ENCODE results near the gene ATP5ME.
"Not testable (repeated sequence)": the region's sequence is repeated elsewhere in the genome, so short reads cannot be mapped to it uniquely, and the experiment has no call there.

ATP5ME gene

DNA sequence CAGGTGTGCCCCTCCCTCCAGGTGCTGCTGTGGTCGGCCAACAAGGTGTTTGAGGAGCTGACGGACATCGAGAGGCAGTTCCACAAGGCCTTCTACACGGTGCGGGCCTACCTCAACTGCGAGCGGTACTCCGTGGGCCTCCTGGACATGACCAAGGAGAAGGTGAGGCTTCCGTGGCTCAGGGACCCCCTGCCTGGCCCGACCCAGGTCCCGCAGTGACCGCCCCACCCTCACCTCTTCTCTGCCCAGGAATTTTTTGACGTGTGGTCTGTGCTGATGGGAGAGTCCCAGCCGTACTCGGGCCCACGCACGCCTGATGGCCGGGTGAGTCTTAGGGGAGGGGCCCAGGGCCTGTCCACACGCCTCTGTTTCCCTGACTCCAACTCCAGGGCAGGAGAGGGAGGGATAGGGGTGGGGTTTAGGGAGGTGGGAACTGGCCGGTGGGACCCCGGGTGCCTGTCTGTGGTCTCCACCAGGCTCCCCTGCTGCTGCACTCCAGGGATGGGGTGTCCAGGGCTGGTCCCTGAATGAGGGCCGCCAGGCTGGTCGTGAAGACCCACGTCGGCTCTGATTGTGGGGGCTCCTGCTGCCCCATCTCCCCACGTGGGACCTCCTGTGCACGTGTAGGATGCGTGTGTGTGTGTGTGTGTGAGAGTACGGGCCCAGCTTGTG lies 20.1 kb downstream of the ATP5ME start:
- DNase-seq = no peak

DNA sequence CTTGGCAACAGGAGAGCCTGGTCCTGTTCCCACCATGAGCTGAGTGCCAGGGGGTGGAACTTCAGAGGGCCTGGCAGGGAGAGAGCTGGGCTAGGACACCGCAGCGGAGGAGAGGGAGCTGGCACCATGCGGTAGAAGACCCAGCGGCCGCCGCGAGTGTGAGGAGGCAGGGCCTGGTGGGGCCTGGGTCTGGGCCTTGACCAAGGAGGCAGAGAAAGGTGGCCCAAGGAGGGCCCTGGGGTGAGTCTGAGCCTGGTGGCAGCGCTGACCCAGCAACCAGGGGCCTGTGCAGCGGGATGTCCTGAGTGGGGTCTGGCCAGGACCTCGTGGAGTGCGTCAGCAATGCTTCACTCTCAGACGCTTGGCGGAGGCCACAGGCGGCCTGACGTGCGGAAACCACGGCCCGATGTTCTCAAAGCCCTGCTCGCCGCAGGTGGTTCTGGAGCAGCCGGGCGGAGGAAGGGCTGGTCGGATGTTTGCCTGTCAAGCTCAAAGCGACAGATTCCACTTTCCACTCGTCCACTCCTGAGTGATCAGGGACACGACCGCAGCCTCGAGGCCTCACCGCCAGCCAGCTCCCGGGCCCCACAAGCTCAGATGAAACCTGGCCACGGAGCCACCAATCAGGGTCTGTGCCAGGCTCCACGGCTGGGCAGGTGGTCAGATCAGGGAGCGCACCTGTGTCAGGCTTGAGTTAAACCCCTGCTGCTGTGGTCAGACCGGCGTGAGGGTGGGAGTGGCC lies 20.8 kb downstream of the ATP5ME start:
- DNase-seq = no peak

DNA sequence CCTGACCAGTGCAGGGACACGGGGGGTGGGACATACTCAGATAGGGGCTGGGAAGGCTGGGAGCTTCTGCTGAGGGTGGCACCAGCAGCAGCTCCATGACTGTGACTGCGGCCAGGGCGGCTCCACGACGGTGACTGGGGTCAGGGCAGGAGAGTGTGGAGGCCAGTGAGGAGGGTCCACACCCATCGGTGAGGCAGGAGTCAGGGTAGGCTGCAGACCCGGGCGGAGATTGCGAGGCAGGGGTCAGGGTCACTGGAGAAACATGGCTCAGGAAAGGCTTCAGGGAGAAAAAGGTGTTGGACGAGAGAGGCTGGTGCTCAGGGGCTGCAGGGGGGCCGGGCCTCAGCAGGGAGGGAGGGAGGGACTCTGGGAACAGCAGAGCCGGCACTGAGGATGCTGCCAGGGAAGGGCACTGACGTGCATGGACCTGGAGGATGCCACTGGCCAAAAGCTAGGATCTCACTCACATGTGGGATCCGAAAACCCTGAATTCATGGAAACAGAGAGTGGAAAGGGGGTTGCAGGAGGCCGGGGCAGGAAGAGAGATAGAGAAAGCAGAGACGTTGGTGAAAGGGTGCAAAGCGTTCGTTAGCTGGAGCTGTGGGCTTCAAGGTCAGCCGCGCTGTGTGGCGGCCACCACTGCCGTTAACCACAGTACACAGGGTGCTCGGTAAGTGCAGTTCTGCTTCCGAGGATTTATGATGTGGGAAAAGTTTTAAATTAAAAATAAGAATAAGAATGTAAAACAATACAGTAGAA lies 22.0 kb downstream of the ATP5ME start:
- no peak for DNase-seq

DNA sequence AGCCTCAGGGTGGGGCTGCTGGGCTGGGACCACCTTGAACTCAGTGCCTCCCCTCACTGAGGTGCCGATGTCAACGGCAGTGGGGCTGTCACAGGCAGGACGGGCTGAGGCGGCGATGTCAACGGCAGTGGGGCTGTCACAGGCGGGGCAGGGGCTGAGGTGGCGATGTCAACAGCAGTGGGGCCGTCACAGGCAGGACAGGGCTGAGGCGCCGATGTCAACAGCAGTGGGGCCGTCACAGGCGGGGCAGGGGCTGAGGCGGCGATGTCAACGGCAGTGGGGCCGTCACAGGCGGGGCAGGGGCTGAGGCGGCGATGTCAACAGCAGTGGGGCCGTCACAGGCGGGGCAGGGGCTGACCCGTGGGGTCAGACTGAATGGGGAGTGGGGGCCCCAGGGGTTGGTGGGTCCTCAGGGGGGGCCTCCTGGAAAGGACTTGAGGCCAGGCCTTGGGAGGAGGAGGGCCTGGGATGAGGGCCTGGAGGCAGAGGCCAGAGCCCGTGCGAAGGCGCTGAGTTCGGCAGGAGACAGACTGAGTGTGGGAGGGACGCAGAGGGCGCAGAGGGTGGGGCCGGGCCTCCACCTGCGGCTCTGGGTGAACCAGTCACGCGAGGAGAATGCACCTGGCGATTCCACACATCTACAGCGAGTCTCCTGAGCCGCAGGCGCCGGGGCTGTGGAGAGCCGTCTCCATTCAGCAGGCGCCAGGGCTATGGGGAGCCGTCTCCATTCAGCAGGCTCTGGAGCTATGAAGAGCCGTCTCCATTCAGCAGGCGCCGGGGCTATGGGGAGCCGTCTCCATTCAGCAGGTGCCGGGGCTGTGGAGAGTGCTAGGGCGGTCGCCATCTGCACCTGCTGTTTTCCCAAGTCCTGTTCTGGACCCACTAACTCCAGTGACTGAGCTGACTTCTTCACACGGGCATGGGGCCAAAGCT lies 22.9 kb downstream of the ATP5ME start:
- no peak for DNase-seq

DNA sequence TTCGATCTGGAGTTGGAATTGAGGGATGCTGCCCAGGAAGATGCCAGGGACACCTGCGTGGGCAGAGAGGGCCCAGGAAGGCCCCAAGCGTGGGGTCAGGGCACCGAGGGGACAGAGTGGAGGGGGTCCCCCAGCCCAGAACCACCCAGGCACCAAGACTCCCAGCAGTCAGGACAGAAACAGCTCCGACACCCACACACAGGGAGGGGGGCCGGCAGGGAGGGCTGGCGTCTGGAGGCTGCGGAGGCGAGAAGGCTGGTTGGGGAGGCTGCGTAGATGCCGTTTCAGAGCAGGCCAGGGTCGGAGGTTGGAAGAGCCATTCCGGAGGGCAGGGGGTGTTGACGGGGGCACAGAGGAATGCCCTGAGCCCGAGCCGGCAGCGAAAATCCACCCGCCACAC lies 23.6 kb downstream of the ATP5ME start:
- no peak for DNase-seq

DNA sequence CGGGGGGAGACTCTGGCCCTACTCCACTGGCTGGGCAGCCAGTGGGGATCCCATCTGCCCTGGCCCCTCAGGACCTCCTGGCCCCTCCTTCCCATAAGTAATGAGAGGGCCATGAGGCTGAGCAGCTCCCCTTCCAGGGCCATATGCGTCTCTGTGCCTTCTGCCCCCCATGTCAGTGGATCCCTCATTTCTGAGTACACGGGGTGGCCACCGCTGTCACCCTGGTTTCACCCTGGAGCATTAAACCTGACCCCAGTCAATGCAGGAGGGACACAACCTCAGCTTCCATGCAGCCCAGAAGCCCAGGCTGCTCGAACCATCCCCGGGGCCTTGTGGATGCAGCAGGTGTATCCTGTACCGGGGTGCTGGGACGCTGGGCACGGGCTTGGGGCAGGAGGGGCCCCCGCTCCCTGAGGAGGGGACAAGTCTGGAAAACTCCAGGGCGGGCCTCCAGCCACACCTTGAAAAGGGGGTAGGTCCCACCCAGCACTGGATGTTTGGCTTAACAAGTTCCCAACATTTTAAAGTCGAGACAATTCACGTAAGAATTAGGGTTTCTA lies 24.2 kb downstream of the ATP5ME start:
- DNase-seq = no peak

GRCh38 chr4:649293-649625 lies 24.8 kb downstream of the ATP5ME start:
- no peak for DNase-seq

GRCh38 chr4:648579-649292 lies 25.3 kb downstream of the ATP5ME start:
- no peak for DNase-seq

- DNase-seq = no peak
Observed at GRCh38 chr4:647481-647880, 26.6 kb downstream of the ATP5ME start.

DNA sequence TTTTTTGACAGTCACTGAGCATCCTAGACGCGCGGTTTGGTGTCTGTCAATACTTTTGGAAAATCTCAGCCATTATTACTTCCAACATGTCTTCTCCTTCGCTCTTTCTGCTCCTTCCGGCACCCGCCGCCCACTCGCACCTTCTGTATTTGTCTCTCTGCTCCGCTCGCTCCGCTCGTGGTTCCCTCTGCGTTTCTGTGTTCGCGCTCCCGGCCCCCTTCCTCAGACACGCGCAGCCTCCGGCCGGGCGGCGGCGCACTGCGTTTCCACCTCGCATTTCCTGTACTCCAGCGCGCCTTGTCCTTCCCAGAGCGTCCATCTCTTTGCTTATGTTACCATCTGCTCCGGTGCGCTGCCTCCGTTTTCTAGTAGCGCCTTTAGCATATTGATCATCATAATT lies 27.6 kb downstream of the ATP5ME start:
- no peak for DNase-seq

DNA sequence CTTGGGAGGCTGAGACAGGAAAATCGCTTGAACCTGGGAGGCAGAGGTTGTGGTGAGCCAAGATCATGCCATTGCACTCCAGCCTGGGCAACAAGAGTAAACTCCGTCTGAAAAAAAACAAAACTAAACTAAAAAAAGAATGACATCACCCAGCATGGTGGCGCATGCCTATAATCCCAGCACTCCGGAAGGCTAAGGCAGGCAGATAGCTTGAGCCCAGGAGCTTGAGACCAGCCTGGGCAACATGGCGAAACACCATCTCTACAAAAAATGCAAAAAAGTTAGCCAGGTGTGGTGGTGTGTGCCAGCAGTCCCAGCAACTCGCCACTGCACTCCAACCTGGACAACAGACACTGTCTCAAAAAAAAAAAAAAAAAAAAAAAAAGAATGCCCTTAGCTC lies 31.7 kb downstream of the ATP5ME start:
- DNase-seq = not testable (repeated sequence)

DNA sequence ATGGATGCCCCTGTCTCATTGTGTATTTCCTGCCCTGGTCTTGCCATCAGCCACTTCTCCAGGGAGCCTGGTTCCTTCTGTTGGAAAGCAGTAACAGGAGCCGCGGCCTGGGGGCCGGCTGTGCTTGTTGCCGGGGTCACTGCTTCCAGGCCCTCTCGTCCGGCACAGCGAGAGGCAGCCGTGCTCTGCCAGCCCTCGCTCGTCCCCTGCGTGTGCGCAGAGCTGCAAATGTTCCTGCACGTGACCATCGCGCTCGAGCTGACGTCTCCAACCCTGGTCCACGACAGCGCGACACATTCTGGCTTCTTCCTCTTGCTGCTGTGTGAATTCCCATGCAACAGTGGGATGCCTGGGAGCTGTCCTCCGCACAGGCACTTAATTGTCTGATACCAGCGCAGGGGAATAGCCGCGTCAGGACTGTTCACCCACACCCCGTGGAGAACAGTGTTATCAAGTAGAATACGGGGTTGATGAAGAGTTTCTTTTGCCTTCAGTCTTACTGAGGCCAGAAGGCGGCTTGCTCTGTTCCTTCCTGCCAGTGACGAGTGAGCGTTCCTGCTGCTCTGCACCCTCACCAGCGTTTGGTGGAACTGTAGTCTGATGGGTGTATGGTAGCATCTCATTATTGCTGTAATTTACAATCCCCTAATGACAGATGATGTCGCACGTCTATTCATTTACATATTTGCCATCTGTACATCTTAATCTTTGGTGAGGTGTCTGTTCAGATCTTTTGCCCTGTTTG lies 36.4 kb downstream of the ATP5ME start:
- DNase-seq = no peak

DNA sequence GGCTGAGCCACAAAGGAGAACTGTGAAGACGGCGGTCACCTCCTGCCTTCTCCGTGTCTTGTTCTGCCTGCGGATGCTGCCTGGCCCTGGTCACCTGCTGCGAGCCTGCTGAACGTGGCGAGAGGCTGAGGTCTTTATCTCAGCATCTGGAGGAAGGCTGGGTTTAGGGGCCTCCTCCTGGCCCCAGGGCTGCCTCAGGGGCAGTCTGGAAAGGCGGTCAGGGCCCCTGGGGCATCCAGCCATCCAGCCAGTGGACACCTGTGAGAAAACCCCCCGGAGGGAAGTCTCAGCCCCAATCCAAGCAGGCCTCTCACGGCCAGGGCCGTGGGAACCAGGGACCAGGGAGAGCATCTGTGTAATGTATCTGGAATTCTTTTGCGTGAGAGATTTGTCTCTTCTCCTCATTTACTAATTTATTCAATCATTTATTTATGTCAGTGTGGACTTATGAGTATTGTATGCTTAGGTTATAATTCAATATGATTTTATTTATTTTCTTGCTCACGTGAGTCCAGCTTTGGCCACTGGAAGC lies 37.4 kb downstream of the ATP5ME start:
- no peak for DNase-seq

DNA sequence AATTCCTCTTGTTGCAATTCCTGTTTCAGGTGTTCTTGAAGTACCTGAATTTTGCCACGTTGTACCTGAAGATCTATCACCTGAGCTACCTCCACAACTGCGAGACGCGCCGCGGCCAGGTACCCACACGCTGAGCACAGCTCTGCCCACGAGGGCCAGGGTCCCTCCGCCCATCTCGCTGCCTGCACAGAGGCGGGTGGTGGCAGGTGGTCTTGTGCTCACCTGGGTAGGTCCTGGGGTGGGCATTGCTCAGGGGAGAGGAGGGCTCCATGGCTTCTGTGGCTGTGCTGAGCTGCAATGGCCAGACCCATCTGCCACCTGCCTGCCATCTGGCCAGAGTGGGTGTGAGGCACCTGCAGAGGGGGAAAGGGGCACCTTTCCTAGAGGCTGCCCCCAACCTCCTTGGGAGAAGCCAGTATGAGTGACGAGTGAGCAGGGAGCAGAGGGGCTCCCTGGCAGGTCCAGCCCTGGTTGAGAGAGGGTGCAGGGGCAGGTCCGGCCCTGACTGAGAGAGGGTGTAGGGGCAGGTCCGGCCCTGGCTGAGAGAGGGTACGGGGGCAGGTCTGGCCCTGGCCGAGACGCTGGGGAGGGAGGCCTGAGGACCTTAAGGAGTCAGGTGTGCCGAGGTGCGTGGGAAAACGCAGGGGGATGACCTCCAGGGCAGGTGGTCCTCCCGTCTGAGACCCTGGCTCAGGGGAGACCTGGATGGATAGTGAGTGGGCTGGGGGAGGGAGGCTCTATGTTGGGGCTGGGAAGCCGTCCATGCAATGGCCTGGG lies 38.0 kb downstream of the ATP5ME start:
- no peak for DNase-seq

- DNase-seq = not testable (repeated sequence)
Observed at GRCh38 chr4:635066-635835, 38.8 kb downstream of the ATP5ME start.

- DNase-seq = no peak
Observed at GRCh38 chr4:634599-634985, 39.5 kb downstream of the ATP5ME start.

DNA sequence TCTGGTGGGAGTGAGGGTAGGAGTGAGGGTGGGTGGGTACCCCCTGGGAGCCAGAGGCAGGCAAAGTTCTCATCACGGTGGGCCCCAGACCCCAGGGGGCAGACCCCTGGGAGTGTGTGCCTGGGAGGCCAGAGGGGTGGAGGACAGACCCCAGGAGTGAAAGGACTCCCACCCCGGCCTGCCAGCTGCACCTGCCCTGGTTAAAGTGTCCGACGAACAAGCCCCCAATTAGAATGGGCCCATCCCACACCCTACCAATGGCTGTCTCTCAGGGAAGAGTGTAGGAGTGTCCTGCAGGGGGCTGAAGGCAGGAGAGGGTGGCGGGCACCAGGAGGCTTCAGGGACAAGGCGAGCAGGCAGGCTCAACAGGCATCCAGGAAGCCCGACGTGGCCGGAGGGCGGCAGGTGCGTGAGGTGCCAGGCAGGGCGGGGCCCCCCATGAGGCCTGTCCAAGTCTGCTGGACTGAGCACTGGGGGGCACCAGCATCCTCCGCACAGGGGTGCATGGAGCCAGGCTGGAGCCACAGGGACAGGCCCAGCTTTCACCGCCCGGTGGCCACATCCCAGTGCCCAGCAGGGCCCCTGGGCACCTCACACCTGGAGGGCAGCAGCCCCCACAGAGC lies 40.0 kb downstream of the ATP5ME start:
- DNase-seq = no peak

GRCh38 chr4:633406-633805 lies 40.7 kb downstream of the ATP5ME start:
- no peak for DNase-seq

DNA sequence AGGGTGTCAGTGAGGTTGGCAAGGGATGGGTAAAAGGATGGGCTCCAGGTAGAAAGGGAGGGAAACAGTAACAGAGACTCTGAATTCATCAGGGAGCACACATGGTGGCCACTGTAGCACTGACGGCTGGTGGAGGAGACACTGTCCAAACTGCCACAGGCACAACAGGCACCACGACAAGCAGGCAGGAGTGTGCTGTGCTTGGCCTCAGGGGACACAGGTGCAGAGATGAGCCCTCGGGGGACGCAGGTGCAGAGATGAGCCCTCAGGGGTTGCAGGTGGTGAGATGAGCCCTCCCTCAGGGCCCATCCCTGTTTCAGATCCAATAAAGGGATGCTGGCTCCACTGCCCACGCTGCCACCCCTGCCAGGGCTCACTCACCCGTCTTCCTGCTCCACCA lies 41.1 kb downstream of the ATP5ME start:
- no peak for DNase-seq
